Duodenal mucosa (tissue), 2 donors: ENCODE data around the gene ZNRF2.
A peak's percentile ranks its signal among the peaks of the same experiment; 100 is the strongest.
"Not testable (repeated sequence)": the region's sequence is repeated elsewhere in the genome, so short reads cannot be mapped to it uniquely, and the experiment has no call there.

Experiments used
- H3K27ac ChIP-seq: one replicate; pipeline ENCODE4 v1.7.0; 2013; ENCODE audit warnings: low read depth, low read length
- H3K27me3 ChIP-seq, 2 donors: one replicate each; pipeline ENCODE4 v1.7.0; 2013; ENCODE audit warnings: low read length in 2 of 2, control low read depth in 1 of 2; ENCODE audit not compliant: insufficient read depth in 2 of 2, control insufficient read depth in 1 of 2
- H3K36me3 ChIP-seq, 2 donors: one replicate each; pipeline ENCODE4 v1.7.0; 2013; ENCODE audit warnings: low read length in 2 of 2, control low read depth in 1 of 2; ENCODE audit not compliant: insufficient read depth in 2 of 2, control insufficient read depth in 1 of 2
- H3K4me1 ChIP-seq, 2 donors: one replicate each; pipeline ENCODE4 v1.7.0; 2013; ENCODE audit warnings: low read length in 2 of 2, control low read depth in 1 of 2; ENCODE audit not compliant: insufficient read depth in 2 of 2, control insufficient read depth in 1 of 2
- H3K4me3 ChIP-seq, 2 donors: one replicate each; pipeline ENCODE4 v1.7.0; 2013; ENCODE audit warnings: low read length in 2 of 2, low read depth in 1 of 2
- H3K9ac ChIP-seq, 2 donors: one replicate each; pipeline ENCODE4 v1.7.0; 2013; ENCODE audit warnings: low read length in 2 of 2, low read depth in 1 of 2
- H3K9me3 ChIP-seq, 2 donors: one replicate each; pipeline ENCODE4 v1.7.0; 2013; ENCODE audit warnings: low read length in 2 of 2, control low read depth in 1 of 2; ENCODE audit not compliant: control insufficient read depth in 1 of 2

ZNRF2 gene

DNA sequence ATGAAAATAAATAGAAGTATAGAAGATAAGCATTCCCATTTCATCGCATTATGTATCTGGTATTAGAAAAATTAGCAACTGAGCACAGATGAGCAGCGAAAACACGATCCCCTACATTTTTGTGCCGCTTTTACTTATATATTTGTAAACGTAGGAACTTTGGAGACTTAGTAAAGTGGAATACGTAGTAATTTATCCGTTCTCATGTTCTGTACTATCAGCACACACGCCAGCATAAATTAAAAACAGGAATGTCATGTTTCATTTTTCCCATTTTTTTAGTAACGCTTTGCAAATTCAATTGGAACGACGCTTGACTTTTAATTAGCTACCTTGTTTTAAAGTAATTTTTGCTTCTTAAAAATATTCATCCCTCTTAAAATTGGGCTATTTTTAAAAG, 2.4 kb downstream of the ZNRF2 start:
- no peaks in the 10 kb centered on the region for H3K27me3 ChIP-seq
- H3K4me1 ChIP-seq: peaks cover 17 to 24% of the 10 kb centered on the region in 2 donors
- H3K9me3 ChIP-seq: no peaks in the 10 kb centered on the region
- H3K9ac ChIP-seq: peak overlapping the region; percentile 48 to 65
- no peaks in the 10 kb centered on the region for H3K36me3 ChIP-seq
- peak overlapping the region; percentile 71 to 86 for H3K4me3 ChIP-seq
- H3K27ac ChIP-seq: no peak overlapping the region

DNA sequence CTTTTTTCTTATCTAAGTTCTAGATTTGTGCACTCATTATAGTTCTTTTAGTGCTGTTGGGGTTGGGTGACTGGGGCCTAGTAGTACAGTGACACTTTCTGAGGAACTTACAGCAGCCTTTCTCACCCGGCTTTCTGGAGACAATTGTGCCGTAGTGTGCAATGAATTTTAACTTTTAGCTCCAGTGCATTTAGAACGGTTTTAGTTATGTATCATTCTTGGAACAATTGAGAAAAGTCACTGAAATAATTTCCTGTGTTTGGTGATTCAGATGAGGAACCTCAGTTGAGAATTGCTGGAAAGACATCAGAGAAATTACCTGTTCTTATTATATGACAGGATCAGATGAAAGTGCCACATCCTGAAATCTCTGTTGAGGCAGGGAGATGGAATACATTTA, 3.2 kb downstream of the ZNRF2 start:
- not testable (repeated sequence) for H3K9me3 ChIP-seq, H3K36me3 ChIP-seq, H3K27ac ChIP-seq, H3K4me3 ChIP-seq, H3K9ac ChIP-seq, H3K27me3 ChIP-seq
- H3K4me1 ChIP-seq: peaks cover 13 to 24% of the 10 kb centered on the region in 2 donors

DNA sequence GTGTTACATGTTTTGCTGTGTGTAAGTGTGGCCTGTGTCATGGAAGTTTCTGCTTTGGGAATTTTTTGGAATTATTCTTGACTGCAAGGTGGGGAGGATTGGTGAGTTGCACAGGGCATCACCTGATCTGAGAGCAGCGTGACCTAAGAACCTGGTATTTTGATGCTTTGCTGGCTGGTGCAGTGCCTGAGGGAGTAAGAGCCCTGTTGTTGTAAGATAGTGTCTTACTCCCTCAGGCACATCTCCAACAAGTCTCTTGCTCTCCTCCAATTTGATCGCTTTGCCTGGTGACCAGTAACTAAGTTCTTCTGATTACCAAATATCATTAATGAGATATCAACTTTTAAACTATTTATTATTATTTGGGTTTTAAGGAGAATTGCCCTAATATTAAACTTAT, 5.2 kb downstream of the ZNRF2 start:
- not testable (repeated sequence) for H3K9me3 ChIP-seq, H3K4me3 ChIP-seq, H3K9ac ChIP-seq, H3K27ac ChIP-seq, H3K36me3 ChIP-seq, H3K27me3 ChIP-seq
- H3K4me1 ChIP-seq: peaks cover 13 to 20% of the 10 kb centered on the region in 2 donors

DNA sequence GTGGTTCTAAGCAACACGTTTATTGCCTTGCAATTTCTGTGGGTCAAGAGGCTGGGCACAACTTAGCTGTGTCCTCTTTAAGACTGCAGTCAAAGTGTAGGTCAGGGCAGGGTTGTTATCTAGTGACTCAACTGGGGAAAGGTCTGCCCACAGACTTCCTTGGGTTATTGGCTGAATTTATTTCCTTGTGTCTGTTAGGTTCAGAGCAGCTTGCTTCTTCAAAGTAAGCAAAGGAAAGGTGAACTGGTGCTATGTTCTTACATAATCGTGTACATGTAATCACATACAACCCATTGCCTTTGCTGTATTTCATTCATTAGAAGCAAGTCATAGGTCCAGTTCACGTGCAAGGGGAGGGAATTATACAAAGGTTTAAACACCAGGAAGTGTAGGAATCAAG, 5.9 kb downstream of the ZNRF2 start:
- not testable (repeated sequence) for H3K27ac ChIP-seq, H3K36me3 ChIP-seq, H3K9ac ChIP-seq, H3K9me3 ChIP-seq, H3K27me3 ChIP-seq
- H3K4me1 ChIP-seq: peaks cover 13 to 20% of the 10 kb centered on the region in 2 donors
- H3K4me3 ChIP-seq: peak overlapping the region in 1 of 2 donors; percentile 35

DNA sequence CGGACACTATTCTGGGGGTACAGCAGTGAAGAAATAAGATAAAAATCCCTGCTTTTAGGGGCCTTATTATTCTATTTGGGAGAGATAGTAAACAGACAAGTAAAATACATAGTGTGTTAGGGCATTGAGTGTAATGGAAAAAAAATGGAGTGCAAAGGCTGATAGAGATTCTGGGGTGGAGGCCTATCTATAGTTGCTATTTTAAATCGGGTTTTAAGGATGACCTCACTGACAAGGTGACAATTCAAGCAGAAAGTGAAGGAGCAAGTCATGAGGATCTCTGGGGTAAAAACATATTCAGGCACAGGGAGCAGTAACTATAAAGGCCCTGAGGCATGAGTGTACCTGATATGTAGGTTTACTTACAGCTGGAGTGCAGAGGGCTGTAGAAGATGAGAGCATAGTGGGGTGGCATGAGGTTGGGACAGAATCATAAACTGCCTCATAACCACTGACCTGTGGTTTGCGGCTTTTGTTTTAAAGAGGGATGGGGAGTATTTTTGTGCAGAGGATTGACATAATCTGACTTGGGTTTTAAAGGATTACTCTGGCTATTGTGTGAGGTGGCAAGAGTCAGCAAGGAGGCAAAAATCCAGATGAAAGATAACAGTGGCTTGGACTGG, 8.1 kb downstream of the ZNRF2 start:
- H3K4me3 ChIP-seq, H3K27ac ChIP-seq, H3K9ac ChIP-seq, H3K36me3 ChIP-seq, H3K9me3 ChIP-seq, H3K27me3 ChIP-seq: not testable (repeated sequence)
- H3K4me1 ChIP-seq: peaks cover 13 to 20% of the 10 kb centered on the region in 2 donors

DNA sequence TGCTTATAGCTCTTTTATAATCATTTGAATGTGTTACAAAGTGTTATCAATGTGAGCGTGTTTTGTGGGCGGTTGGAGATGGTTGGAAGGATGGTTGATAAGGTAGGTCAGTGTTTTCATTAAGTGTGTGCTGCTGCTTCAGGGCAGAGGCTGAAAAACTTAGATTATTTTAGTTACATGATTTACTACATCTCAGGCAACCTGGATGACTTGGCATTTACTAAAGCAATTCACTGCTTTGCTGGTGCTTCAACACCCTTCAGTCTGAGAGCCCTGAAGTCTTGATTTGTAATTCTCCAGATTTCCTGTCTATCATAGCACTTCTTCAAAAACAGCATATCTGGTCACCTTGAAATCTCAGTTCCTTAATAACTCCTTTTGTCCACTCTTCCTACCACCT, 11.9 kb downstream of the ZNRF2 start:
- H3K27ac ChIP-seq, H3K27me3 ChIP-seq, H3K36me3 ChIP-seq, H3K9ac ChIP-seq, H3K9me3 ChIP-seq, H3K4me1 ChIP-seq, H3K4me3 ChIP-seq: not testable (repeated sequence)

DNA sequence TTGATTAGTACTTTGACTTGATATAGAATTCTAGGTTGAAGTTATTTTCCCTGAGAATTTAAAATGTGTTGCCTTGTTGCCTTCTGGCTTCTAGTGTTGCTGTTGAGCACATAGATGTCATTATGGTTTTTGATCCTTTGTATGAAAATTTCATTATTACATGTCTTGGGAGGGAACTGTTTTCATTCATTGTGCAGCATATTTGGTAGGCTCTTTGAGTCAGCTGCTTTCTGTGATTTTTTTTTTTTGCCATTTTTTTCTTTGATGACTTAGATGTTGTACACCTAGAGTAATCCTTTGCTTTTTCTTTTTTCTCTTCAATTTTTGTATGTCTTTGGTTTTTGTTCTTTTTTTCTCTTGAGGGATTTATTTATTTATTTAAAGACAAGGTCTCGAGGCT, 13.1 kb downstream of the ZNRF2 start:
- H3K27me3 ChIP-seq, H3K4me3 ChIP-seq, H3K9ac ChIP-seq, H3K27ac ChIP-seq, H3K9me3 ChIP-seq, H3K4me1 ChIP-seq, H3K36me3 ChIP-seq: not testable (repeated sequence)

DNA sequence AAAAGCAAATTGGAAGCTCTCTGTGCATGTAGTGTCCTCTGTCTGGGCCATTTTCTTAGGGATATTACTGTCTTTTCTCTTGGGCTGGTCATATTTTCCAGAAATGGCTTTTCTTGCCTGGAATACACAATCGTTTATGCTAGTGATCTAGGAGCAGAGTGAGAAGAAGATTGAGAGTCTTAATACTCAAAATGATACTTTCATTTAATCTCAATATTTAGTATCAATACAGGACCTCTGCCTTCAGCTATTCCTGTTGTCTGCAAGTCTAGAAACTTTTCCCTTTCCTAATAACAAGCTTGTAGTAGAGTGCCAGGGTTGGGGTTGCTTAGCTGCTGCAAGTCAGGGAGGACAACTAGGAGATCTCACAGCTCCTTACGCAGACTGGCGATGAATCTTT, 14.0 kb downstream of the ZNRF2 start:
- not testable (repeated sequence) for H3K9me3 ChIP-seq, H3K36me3 ChIP-seq, H3K4me1 ChIP-seq, H3K9ac ChIP-seq, H3K27me3 ChIP-seq, H3K27ac ChIP-seq, H3K4me3 ChIP-seq

DNA sequence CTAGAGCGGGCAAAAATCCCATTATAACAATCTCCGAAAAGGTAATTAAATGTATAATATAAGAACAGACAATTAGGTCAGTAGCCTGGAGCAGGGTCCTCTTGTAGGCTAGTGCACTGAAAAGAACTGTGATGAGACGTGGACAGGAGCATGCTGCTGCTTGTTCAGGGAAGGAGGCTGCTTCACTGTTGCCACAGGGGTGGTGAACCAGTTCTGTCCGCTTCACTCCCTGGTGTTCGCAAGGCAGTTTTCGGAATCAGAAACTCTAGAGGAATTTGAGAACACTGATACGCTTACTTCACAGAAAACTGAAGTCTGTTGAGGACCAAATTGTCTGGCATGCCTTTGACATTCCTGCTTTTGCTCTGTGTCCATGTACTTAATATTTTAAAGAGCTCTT, 17.4 kb downstream of the ZNRF2 start:
- Histone ChIP-seq H3K9me3 (no peaks in the 10 kb centered on the region), H3K9ac (no peak overlapping the region), H3K36me3 (no peaks in the 10 kb centered on the region), H3K4me1 (peaks cover 0 to 14% of the 10 kb centered on the region in 2 donors), H3K4me3 (no peak overlapping the region), H3K27me3 (no peaks in the 10 kb centered on the region), H3K27ac (no peak overlapping the region)

DNA sequence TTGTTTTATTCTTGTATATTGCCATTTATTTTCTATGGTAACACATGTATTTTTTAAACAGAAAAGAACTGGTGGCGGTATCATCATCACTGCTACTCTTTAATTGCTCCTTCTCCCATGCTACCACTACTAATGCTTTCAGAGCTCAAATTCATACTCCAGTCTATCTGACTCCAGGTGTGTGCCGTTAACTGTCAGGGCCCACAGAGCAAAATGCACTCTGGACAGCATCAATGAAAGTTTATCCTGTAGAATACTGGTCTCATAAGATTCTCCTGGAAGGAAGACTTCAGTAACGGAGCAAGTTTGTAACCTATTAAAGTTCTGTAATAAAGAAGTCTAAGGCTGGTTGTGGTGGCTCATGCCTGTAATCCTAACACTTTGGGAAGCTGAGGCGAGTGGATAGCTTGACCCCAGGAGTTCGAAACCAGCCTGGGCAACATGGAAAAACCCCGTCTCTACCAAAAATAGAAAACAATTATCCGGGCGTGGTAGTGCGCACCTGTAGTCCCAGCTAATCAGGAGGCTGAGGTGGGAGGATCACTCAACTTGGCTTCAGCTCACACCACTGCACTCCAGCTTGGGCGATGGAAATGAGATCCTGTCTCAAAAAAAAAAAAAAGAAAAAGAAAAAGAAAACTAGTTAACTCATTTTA, 18.4 kb downstream of the ZNRF2 start:
- Histone ChIP-seq H3K4me3 (no peak overlapping the region), H3K4me1 (peaks cover 0 to 14% of the 10 kb centered on the region in 2 donors), H3K36me3 (no peaks in the 10 kb centered on the region), H3K9me3 (no peaks in the 10 kb centered on the region), H3K27ac (no peak overlapping the region), H3K27me3 (no peaks in the 10 kb centered on the region), H3K9ac (no peak overlapping the region)
